Smooth muscle cell (in vitro differentiated cells): Measurements from ENCODE around the gene AGAP1. TPM values are rescaled to one million over a fixed set of nuclear protein-coding genes. Genes with fewer than 3 reads are reported as not detected.

Source experiments
- DNase-seq: peaks from one replicate; lab custom pipeline; 2025; ENCODE audit not compliant: unreplicated experiment; lab: John Stamatoyannopoulos, UW
- H2AFZ ChIP-seq: fragments of 200-600 bp; sonication (generic); 2 replicates; pipeline ENCODE4 v1.6.0; 2016; ENCODE audit warnings: antibody characterized with exemption, low read depth, mild to moderate bottlenecking
- H3F3A ChIP-seq: fragments of 200-600 bp; sonication (generic); 2 replicates; pipeline ENCODE4 v1.6.0; 2017; ENCODE audit warnings: antibody characterized with exemption, low read depth
- H3K27ac ChIP-seq: fragments of 200-600 bp; sonication (generic); 2 replicates; pipeline ENCODE4 v1.5.1; 2016; ENCODE audit warnings: low read depth, mild to moderate bottlenecking
- H3K27me3 ChIP-seq: fragments of 200-600 bp; sonication (generic); 2 replicates; pipeline ENCODE4 v1.6.1; 2016; ENCODE audit warnings: low read depth, mild to moderate bottlenecking
- H3K36me3 ChIP-seq: fragments of 200-600 bp; sonication (generic); 2 replicates; pipeline ENCODE4 v1.5.1; 2016; ENCODE audit warnings: low read depth
- H3K4me1 ChIP-seq: fragments of 200-600 bp; sonication (generic); 2 replicates; pipeline ENCODE4 v1.5.1; 2016; ENCODE audit warnings: low read depth
- H3K4me2 ChIP-seq: fragments of 200-600 bp; sonication (generic); 2 replicates; pipeline ENCODE4 v1.6.0; 2016; ENCODE audit warnings: mild to moderate bottlenecking
- H3K4me3 ChIP-seq: fragments of 200-600 bp; sonication (generic); 2 replicates; pipeline ENCODE4 v1.5.1; 2016; ENCODE audit warnings: mild to moderate bottlenecking
- H3K79me2 ChIP-seq: fragments of 200-600 bp; sonication (generic); 2 replicates; pipeline ENCODE4 v1.6.0; 2016; ENCODE audit warnings: low read depth, mild to moderate bottlenecking
- H3K9ac ChIP-seq: fragments of 200-600 bp; sonication (generic); 2 replicates; pipeline ENCODE4 v1.6.0; 2016; ENCODE audit warnings: low read depth
- H3K9me3 ChIP-seq: fragments of 200-600 bp; sonication (generic); replicated peaks from 2 replicates; pipeline ENCODE4 v1.5.1; 2016; ENCODE audit warnings: low read depth
- H4K20me1 ChIP-seq: fragments of 200-600 bp; sonication (generic); 2 replicates; pipeline ENCODE4 v1.6.0; 2016; ENCODE audit warnings: low read depth
- WGBS: methylation state at CpG from one replicate; pipeline ENCODE4 v1.1.7; 2016; ENCODE audit warnings: low lambda C conversion rate; 5-methylcytosine and 5-hydroxymethylcytosine counted together
- polyA plus RNA-seq: library from polyadenylated mRNA; unstranded; fragments of >200 nt; fragmentation: Nextera tagmentation; extraction: Ambion mirVana; gene quantifications from 2 replicates; pipeline ENCODE4 v1.2.1, GENCODE V29; 2016
- total RNA-seq: library from RNA; depleted of rRNA; stranded (reverse); fragments of >200 nt; gene quantifications from 2 replicates; pipeline ENCODE4 v1.2.3, GENCODE V29; 2014
- TF ChIP-seq, protein P1 (sequence below): fragments of 200-600 bp; sonication (generic); IDR thresholded peaks from 2 replicates; pipeline ENCODE4 v1.5.1; 2017; ENCODE audit warnings: borderline replicate concordance, mild to moderate bottlenecking, antibody characterized with exemption; ENCODE audit not compliant: insufficient read depth, poor library complexity, severe bottlenecking

AGAP1 gene
- total and polyA plus RNA-seq, 2 experiments from 2014 or later: 3.9 to 9.8 TPM

DNA sequence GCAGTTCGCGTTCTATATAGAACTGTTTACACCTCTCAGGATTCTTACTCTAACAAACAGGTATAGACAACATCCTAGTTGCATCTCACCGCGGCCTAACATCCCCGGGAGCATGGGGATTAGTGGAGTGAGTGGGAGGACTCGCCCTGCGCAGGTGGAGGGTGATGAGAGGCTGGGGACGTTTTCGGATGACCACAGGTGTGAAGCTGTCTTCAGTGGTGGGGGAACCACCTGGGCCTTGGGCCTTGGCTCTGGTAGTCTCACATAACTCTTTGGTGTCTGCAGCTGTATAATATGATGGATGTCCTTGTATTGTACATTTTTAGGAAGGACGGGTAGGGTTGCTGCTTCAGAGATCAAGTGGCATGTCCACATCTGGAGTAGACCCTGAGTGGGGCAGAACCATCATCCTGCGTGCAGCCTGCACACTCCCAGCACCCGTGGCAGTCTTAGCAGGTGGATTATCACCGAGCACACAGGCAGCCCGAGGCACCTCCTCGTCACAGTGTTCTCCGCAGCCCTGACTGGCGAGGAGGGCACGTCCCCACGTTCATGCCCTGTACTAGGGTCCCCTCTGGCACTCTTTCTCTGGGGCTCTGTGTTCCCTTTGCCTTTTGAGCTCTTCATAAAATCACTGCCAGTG, 56.0 kb downstream of the AGAP1 start:
- DNase-seq: no peak
- Histone ChIP-seq H3K9ac (no peak overlapping the region), H3K27me3 (no peaks in the 10 kb centered on the region), H3K4me1 (no peaks in the 10 kb centered on the region), H3K36me3 (no peaks in the 10 kb centered on the region), H3F3A (no peaks in the 10 kb centered on the region), H3K4me3 (no peak overlapping the region), H3K4me2 (no peak overlapping the region), H3K27ac (no peak overlapping the region), H4K20me1 (peaks cover 100% of the 10 kb centered on the region), H3K9me3 (no peaks in the 10 kb centered on the region), H2AFZ (no peak overlapping the region), H3K79me2 (peaks cover 59% of the 10 kb centered on the region)
- TF ChIP-seq, protein P1, sequence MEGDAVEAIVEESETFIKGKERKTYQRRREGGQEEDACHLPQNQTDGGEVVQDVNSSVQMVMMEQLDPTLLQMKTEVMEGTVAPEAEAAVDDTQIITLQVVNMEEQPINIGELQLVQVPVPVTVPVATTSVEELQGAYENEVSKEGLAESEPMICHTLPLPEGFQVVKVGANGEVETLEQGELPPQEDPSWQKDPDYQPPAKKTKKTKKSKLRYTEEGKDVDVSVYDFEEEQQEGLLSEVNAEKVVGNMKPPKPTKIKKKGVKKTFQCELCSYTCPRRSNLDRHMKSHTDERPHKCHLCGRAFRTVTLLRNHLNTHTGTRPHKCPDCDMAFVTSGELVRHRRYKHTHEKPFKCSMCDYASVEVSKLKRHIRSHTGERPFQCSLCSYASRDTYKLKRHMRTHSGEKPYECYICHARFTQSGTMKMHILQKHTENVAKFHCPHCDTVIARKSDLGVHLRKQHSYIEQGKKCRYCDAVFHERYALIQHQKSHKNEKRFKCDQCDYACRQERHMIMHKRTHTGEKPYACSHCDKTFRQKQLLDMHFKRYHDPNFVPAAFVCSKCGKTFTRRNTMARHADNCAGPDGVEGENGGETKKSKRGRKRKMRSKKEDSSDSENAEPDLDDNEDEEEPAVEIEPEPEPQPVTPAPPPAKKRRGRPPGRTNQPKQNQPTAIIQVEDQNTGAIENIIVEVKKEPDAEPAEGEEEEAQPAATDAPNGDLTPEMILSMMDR: no peak
- 95% methylated on average over 19 of the region's 19 CpGs for WGBS

DNA sequence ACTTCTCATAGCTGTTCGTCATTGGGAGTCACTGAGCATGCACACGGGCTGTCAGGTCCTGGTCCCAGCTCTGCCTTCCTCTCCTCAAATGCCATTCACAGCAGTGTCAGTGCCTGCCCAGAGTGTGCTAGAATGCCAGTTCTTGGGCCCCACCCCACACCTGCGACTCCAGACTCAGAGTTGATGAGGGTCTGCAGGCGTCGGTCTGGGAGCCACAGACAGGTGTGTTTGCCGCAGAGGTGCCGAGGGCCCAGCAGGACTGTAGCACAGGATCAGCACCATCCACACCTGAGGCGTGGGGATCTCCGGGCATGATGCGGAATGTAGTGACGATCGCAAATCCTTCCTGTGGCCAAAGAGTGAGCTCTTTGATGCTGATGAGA, 56.5 kb downstream of the AGAP1 start:
- H4K20me1 ChIP-seq: peaks cover 100% of the 10 kb centered on the region
- H3K4me3 ChIP-seq: no peak overlapping the region
- WGBS: 98% methylated on average over 12 of the region's 12 CpGs
- H3K4me2 ChIP-seq: no peak overlapping the region
- no peak overlapping the region for H2AFZ ChIP-seq
- H3K9me3 ChIP-seq: no peaks in the 10 kb centered on the region
- TF ChIP-seq, protein P1: no peak
- no peak overlapping the region for H3K9ac ChIP-seq
- peaks cover 59% of the 10 kb centered on the region for H3K79me2 ChIP-seq
- H3K36me3 ChIP-seq: no peaks in the 10 kb centered on the region
- no peak for DNase-seq
- no peaks in the 10 kb centered on the region for H3K27me3 ChIP-seq
- no peaks in the 10 kb centered on the region for H3F3A ChIP-seq
- no peak overlapping the region for H3K27ac ChIP-seq
- H3K4me1 ChIP-seq: no peaks in the 10 kb centered on the region

GRCh38 chr2:235550946-235551345, 57.1 kb downstream of the AGAP1 start:
- H4K20me1 ChIP-seq: peaks cover 100% of the 10 kb centered on the region
- TF ChIP-seq, protein P1: no peak
- WGBS: 96% methylated on average over 8 of the region's 8 CpGs

GRCh38 chr2:235551965-235552364, 58.1 kb downstream of the AGAP1 start:
- Histone ChIP-seq H3K4me2 (no peak overlapping the region), H3K9me3 (no peaks in the 10 kb centered on the region), H3K27ac (no peak overlapping the region), H3K79me2 (peaks cover 67% of the 10 kb centered on the region), H4K20me1 (peaks cover 100% of the 10 kb centered on the region), H2AFZ (no peak overlapping the region), H3K4me1 (no peaks in the 10 kb centered on the region), H3K4me3 (no peak overlapping the region), H3K27me3 (no peaks in the 10 kb centered on the region), H3K36me3 (no peaks in the 10 kb centered on the region), H3K9ac (no peak overlapping the region), H3F3A (no peaks in the 10 kb centered on the region)
- TF ChIP-seq, protein P1: peak; percentile 19
- no peak for DNase-seq
- WGBS: 61% methylated on average over 8 of the region's 8 CpGs

More at GRCh38 chr2:235550946-235551345, 57.1 kb downstream of the AGAP1 start:
- DNase-seq: no peak
- H3K36me3 ChIP-seq: no peaks in the 10 kb centered on the region
- H3K4me3 ChIP-seq: no peak overlapping the region
- H3K27ac ChIP-seq: no peak overlapping the region
- H3K9me3 ChIP-seq: no peaks in the 10 kb centered on the region
- H2AFZ ChIP-seq: no peak overlapping the region
- H3K9ac ChIP-seq: no peak overlapping the region
- no peaks in the 10 kb centered on the region for H3F3A ChIP-seq
- no peak overlapping the region for H3K4me2 ChIP-seq
- no peaks in the 10 kb centered on the region for H3K27me3 ChIP-seq
- no peaks in the 10 kb centered on the region for H3K4me1 ChIP-seq
- peaks cover 60% of the 10 kb centered on the region for H3K79me2 ChIP-seq
